GM06990 (cell line): ENCODE data around the gene SLC43A2.
"Not testable (repeated sequence)": the region's sequence is repeated elsewhere in the genome, so short reads cannot be mapped to it uniquely, and the experiment has no call there.

Experiments
- DNase-seq: peaks from one replicate; pipeline ENCODE4 v3.0.0-alpha.2; 2011; ENCODE audit not compliant: insufficient read length; ENCODE audit errors: extremely low read depth
- H3K27me3 ChIP-seq: replicated peaks from 2 replicates; pipeline ENCODE4 v1.6.0; 2011; ENCODE audit warnings: low read length; ENCODE audit not compliant: control insufficient read depth, insufficient read depth
- H3K36me3 ChIP-seq: 2 replicates; pipeline ENCODE4 v1.5.1; 2011; ENCODE audit warnings: low read length; ENCODE audit not compliant: control insufficient read depth, insufficient read depth
- H3K4me3 ChIP-seq: replicated peaks from 2 replicates; pipeline ENCODE4 v1.5.1; 2011; ENCODE audit warnings: low read depth, mild to moderate bottlenecking, control low read depth, low read length
- TF ChIP-seq, protein P1 (sequence below): IDR thresholded peaks from 2 replicates; pipeline ENCODE4 v1.5.1; 2011; ENCODE audit warnings: low read length, control low read depth, mild to moderate bottlenecking, inconsistent platforms; ENCODE audit not compliant: insufficient read depth, poor library complexity, severe bottlenecking

The SLC43A2 gene

DNA sequence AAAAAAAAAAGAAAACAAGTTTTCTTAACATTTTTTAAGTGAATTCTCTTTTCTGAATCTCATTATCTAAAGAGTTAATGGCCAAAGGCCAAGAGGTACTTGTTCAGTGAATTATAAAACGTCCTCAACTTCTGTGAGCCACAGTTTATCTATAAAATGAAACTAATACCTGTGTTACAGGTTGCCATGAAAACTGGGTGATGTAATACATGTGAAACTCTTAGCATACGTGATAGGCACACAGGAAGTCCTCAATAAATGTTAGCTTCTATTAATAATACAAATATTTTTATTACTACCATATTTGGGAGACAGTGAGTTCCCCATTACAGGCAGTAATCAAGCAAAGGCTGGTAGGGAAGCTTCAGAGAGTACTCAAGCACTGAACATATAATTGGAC lies 98.8 kb downstream of the SLC43A2 start:
- Histone ChIP-seq H3K36me3 (peaks cover 28% of the 10 kb centered on the region), H3K4me3 (no peak overlapping the region), H3K27me3 (no peaks in the 10 kb centered on the region)
- DNase-seq = no peak
- TF ChIP-seq, protein P1, sequence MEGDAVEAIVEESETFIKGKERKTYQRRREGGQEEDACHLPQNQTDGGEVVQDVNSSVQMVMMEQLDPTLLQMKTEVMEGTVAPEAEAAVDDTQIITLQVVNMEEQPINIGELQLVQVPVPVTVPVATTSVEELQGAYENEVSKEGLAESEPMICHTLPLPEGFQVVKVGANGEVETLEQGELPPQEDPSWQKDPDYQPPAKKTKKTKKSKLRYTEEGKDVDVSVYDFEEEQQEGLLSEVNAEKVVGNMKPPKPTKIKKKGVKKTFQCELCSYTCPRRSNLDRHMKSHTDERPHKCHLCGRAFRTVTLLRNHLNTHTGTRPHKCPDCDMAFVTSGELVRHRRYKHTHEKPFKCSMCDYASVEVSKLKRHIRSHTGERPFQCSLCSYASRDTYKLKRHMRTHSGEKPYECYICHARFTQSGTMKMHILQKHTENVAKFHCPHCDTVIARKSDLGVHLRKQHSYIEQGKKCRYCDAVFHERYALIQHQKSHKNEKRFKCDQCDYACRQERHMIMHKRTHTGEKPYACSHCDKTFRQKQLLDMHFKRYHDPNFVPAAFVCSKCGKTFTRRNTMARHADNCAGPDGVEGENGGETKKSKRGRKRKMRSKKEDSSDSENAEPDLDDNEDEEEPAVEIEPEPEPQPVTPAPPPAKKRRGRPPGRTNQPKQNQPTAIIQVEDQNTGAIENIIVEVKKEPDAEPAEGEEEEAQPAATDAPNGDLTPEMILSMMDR = no peak

- not testable (repeated sequence) for H3K4me3 ChIP-seq, DNase-seq, H3K27me3 ChIP-seq
- H3K36me3 ChIP-seq = peaks cover 11% of the 10 kb centered on the region
Measured at GRCh38 chr17:1526876-1527275, 101.8 kb downstream of the SLC43A2 start.

- H3K27me3 ChIP-seq = no peaks in the 10 kb centered on the region
- no peak for DNase-seq
- peaks cover 8% of the 10 kb centered on the region for H3K36me3 ChIP-seq
- TF ChIP-seq, protein P1 = no peak
- H3K4me3 ChIP-seq = no peak overlapping the region
Measured at GRCh38 chr17:1522626-1523025, 106.0 kb downstream of the SLC43A2 start.

DNA sequence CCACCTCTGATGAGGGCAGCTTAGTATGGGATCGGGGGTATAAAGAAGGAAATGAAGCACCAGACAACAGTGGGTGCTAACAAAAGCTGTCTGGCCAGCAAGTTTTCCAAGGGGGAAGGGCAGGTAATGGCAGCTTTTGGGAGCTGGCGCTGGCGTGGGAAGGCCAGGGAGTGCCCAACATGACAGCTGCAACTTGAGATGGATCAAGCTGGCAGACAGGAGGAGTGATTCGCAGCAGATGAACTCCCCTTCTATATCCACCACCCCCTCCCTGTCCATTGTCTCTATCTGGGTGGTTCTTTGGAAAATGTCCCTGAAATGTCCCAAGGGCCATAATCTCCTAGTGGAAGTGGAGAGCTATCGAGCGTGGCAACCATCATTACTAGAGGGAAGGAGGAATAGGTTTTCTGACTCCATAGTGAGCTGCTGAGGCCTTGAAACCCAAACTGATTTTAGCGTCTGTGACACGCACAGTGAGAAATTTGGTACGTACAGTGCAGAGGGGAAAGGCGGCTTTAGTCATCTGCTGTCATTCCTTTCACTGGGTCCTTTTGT lies 107.5 kb downstream of the SLC43A2 start:
- H3K27me3 ChIP-seq = no peaks in the 10 kb centered on the region
- no peak overlapping the region for H3K4me3 ChIP-seq
- TF ChIP-seq, protein P1 = no peak
- H3K36me3 ChIP-seq = peaks cover 8% of the 10 kb centered on the region
- DNase-seq = no peak

- no peak overlapping the region for H3K4me3 ChIP-seq
- TF ChIP-seq, protein P1 = no peak
- DNase-seq = no peak
- peaks cover 6% of the 10 kb centered on the region for H3K36me3 ChIP-seq
- H3K27me3 ChIP-seq = no peaks in the 10 kb centered on the region
Measured at GRCh38 chr17:1519678-1520077, 109.0 kb downstream of the SLC43A2 start.
